HG03196 (cell line): ENCODE measurements around the gene OR2T6.
"Not testable (repeated sequence)": the region's sequence is repeated elsewhere in the genome, so short reads cannot be mapped to it uniquely, and the experiment has no call there.

ENCODE experiments used
- ATAC-seq: cut with Tn5 transposase; IDR thresholded peaks from one replicate; pipeline ENCODE4 v1.9.1; 2021; ENCODE audit not compliant: unreplicated experiment

The OR2T6 gene, protein sequence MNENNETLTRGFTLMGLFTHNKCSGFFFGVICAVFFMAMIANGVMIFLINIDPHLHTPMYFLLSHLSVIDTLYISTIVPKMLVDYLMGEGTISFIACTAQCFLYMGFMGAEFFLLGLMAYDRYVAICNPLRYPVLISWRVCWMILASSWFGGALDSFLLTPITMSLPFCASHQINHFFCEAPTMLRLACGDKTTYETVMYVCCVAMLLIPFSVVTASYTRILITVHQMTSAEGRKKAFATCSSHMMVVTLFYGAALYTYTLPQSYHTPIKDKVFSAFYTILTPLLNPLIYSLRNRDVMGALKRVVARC

GRCh38 chr1:248375446-248375845 is at the start of gene OR2T6:
Gene OR2T6, plus strand, starts transcription at chr1:248375746. Its CDS starts 11,863 bp downstream, at chr1:248387609.
- no peak for ATAC-seq

DNA sequence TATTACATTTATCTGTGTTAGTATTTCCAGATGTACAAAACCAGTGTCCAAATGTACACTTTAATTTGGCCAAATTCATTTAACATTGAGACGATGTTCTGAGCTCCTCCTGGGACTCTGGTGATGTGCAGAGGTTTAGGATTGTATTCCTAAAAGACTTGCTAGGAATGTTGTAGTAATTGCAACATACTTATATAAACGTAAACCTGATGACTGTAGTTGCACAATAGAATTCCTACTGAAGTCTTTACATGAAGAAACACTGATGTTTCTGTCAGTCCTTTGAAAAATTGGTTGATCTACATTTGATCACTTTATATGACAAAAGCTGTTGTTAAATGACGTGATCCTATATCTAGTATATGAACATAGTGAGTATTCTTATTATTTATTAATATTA is 32.1 kb upstream of the OR2T6 start:
- no peak for ATAC-seq

GRCh38 chr1:248348475-248348874 is 27.1 kb upstream of the OR2T6 start, which contains the start of gene OR14C36:
Gene OR14C36, plus strand, starts transcription at chr1:248348775. Its CDS starts 0 bp downstream, at chr1:248348775.
- ATAC-seq, result no peak

DNA sequence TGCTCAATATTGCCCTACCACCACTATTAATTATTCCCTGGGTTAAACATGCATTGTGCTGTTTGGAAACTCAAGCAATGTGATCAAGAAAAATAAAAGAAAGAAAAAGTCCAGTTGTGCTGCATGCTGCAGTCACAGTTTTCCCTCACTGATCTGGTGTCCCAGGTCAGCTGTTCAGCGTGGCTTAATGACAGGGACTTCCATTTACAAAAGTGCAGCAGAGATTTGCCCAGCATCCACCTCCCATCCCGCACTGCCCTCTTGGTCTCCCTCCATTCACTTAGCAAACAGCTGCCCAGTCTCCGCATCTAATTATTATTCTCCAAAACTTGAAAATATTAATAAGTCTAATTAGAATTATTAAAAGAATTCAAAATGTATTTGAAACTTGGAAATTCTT is 16.1 kb upstream of the OR2T6 start:
- no peak for ATAC-seq

DNA sequence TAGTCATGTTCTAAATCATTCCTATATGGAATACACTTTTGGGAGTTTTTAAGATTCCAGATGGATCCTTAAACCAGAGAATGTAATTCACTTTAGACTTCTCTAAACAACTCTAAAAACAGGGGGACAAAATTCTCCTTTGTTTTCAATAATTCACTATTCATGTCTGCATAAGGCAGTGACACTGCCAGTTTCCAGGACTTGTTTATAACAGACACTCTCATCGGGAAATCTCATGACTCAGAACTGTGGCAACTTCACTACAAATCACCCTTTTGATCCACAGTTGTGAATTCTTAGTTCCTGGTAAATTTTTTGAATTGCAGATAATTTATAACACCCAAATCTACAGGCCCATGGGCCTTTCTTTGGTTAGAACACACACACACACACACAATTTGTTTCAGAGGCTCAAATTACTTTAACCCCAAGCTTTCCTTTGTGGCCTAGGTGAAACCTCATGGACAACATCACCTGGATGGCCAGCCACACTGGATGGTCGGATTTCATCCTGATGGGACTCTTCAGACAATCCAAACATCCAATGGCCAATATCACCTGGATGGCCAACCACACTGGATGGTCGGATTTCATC is 14.3 kb upstream of the OR2T6 start, which contains the start of gene OR2T4:
Gene OR2T4, plus strand, starts transcription at position 545 of the 595 bp plus-strand sequence. Its CDS starts 0 bp downstream, at position 545.
- no peak for ATAC-seq

- ATAC-seq, result no peak
Observed at GRCh38 chr1:248366609-248367008, 8.9 kb upstream of the OR2T6 start.

DNA sequence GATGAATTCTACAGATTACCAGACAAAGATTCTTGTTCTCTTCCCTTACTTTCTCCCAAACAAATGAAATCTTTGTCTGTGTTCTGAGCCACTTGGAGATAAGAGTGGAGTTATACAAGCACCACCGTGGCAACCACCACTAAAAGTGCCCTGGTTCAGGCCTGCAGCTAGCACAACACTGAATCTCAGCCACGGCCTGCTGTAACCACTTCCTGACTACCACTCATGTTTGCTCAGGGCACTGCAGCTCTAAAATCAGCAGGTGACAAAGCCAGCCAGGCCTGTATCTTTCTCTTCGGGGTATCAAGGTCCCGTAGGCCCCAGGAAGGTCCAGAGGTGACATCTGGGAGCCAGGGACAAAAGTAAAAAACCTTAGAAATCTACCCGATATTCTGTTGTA is 3.2 kb upstream of the OR2T6 start:
- ATAC-seq, result no peak

GRCh38 chr1:248373761-248374160 is 1.8 kb upstream of the OR2T6 start:
- ATAC-seq, result no peak

- ATAC-seq, result no peak
Observed at GRCh38 chr1:248376916-248377315, 1.4 kb downstream of the OR2T6 start.

DNA sequence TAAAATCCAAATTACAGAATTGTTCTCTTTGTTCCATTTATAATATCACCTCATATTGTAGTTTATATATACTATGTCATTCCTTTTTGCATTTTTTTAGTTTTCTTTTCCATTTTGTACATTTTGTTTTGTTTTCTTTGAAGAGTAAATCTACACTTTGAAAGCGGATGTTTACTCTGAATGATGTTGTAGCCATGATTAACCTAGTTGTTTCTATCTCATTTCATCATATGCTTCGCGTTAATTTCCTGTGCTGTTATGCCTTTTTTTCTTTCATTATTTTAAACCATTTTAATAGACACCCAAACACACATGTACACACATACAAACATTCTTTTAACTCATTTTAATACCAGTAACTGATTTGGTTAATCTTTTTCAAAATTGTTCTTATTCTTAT is 5.3 kb downstream of the OR2T6 start:
- no peak for ATAC-seq

DNA sequence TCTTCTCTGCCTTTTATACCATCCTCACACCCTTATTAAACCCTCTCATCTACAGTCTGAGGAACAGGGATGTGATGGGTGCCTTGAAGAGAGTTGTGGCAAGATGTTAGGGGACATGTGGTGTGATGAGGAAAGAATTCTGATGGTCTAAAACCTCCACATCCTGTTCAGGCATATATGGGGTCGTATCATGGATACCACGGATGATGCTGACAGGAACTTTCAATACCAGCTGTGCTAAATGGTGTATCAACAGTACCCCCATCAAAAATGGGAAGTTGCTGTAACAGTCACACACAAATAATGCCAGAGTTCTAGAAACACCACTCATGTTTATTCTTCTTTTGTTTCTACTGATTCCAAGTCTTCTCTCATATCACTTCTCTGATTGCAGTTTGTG is 12.9 kb downstream of the OR2T6 start:
- ATAC-seq, result no peak

DNA sequence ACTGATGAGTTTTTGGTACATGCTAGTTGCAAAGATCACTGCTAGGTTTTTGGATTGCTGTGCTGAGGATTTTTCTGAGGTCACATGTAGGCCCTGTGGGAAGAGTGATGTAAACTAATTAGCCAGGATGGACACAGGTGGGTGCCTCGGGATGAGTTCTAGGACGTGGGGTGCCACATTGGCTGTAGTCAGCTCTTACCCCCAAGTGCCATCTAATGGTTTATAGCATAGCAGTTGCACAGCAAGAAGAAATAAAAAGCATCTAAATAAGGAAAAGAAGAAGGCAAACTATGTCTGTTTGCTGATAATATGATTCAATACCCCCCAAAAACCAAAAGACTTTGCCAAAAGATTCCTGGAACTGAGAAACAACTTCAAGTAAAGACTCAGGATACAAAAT is 17.5 kb downstream of the OR2T6 start:
- ATAC-seq, result no peak

DNA sequence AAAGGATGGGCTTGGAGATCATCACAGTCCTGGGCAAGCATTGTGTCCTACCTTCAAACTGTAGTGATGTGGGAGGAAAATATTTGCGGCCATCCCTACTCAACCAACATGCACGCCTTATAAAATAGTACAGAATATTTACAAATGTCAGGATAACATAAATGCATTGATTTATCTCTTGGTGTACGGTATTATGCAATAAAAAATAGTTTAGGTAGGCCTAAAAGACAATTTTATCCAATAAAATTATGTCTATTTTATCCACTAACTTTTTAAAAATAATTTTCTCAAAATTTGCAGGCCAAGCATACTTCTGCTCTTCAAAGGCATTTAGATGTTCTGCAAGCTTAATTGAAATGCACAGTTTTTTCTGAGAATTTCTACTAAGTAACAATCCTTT is 27.2 kb downstream of the OR2T6 start, which contains the start of gene OR2T1:
Gene OR2T1, plus strand, starts transcription at position 301 of the 400 bp plus-strand sequence. CDS start 3,100 bp downstream, outside the sequence.
- no peak for ATAC-seq

- ATAC-seq, result no peak
Observed at GRCh38 chr1:248404024-248404423, 28.5 kb downstream of the OR2T6 start.

- ATAC-seq, result no peak
Observed at GRCh38 chr1:248406721-248407692, 31.5 kb downstream of the OR2T6 start.

DNA sequence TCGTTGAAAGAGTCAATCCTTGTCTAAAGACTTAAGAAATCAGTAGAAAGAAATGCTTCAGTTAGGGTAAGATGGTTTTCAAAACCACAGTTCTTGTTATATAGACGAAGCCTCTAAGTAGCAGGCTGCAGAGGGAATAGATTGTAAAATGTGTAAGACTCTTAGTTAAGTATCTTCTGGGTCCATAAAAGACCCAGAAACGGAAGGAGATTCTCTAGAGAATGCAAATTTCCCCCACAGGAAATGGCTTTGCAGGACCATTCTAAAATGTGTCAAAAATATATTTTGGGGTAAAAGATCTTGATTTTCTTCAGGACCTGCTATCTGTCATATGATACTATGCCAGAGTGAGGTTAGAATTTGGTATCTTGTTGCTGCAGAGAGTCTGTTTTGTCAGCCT is 40.7 kb downstream of the OR2T6 start:
- no peak for ATAC-seq

DNA sequence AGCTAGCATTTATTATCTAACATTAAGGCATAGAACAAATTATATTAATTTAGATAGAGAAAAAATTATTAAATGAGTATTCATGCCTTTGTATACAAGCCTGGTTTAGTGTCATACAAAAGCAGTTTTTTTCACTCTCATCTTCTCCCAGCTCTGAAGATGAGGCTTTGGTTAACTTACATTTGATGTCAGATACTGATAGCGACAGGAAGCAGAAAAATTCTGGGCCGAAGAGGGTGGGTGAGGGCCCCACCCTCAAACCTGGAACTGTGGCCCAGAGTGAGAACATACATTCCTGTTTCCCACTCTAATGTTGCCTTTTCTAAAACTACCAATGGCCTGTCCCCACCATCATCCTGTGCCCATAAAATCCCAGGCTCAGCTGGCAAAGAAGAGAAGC is 42.3 kb downstream of the OR2T6 start:
- ATAC-seq, result no peak

GRCh38 chr1:248421384-248421783 is 45.8 kb downstream of the OR2T6 start:
- no peak for ATAC-seq

DNA sequence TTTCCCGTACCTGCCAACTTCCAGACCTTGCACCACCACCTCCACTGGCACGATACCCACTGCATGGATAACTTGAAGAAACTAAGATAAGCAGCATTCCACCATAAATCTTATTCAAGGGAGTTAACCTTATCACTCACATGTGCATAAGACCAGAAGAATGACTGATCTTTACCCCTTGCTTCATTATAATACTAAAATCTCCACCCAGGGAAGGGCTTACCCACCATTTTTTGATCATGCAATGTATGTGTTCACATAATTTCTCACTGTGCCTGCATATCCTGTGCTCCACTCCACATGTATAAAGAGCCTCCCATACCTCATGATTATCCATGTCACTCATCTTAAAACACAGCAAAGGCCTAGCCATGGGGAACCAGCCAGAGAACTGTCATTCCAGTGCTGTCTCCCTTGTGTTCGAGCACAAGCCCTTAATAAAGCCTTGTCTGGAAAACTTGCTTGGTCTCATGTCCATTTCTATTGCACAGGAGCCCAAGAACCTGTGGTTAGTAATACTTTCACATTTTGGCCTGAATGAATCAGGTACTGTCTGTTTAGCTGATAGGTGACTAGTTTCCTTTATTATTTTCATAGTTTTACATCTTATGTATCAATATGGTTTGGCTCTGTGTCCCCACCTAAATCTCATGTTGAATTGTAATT is 52.1 kb downstream of the OR2T6 start:
- ATAC-seq, result peak; percentile 48

GRCh38 chr1:248428192-248428533 is 52.6 kb downstream of the OR2T6 start:
- peak; percentile 94 for ATAC-seq

GRCh38 chr1:248431683-248432082 is 56.1 kb downstream of the OR2T6 start:
- ATAC-seq, result not testable (repeated sequence)
